A549 (cell line): Measurements from ENCODE around the gene AR. TPM values are rescaled to one million over a fixed set of nuclear protein-coding genes. Genes with fewer than 3 reads are reported as not detected.

Experiments used
- ATAC-seq, 2 experiments: fragments of 200-7000 bp in 1 of 2; fragments of >200 bp in 1 of 2; cut with Nextera tagmentation in 1 of 2; cut with Tn5 transposase in 1 of 2; 3 replicates each; pipeline versions ENCODE4 v1.8.0 to v1.9.1; 2018 to 2020; ENCODE audit warnings: mild to moderate bottlenecking in 1 of 2, moderate library complexity in 1 of 2
- CTCF ChIA-PET: fragments of 300-600 bp; sonication (Branson Sonifier 250); formaldehyde crosslinking; extraction: SDS; loops from one replicate; lab custom pipeline; 2021; ENCODE audit warnings: antibody characterized with exemption, inconsistent platforms; lab: Yijun Ruan, JAX
- POLR2A ChIA-PET: fragments of 350-600 bp; formaldehyde crosslinking; extraction: SDS; loops from one replicate; lab custom pipeline; 2021; ENCODE audit warnings: antibody characterized with exemption, inconsistent platforms; lab: Yijun Ruan, JAX
- DNase-seq, 2 experiments: peaks; one replicate each; pipeline versions ENCODE4 v3.0.0 to v3.0.0-alpha.2; 2011 to 2016; ENCODE audit warnings: low read depth in 1 of 2, low spot score in 1 of 2
- FAIRE-seq: peaks from 2 replicates; lab custom pipeline; 2011; peaks lifted over from hg19 to GRCh38; lab: Jason Lieb, UNC
- H3K27ac ChIP-seq, 2 experiments: fragments of >200 bp; sonication (Bioruptor Twin); formaldehyde crosslinking; 3 replicates each; pipeline ENCODE4 v1.5.1; 2016 to 2017
- H3K4me1 ChIP-seq: fragments of >200 bp; sonication (Bioruptor Twin); formaldehyde crosslinking; 3 replicates; pipeline ENCODE4 v1.6.1; 2016
- H3K4me2 ChIP-seq: fragments of >200 bp; sonication (Bioruptor Twin); formaldehyde crosslinking; 3 replicates; pipeline ENCODE4 v1.6.1; 2016
- H3K4me3 ChIP-seq: fragments of >200 bp; sonication (Bioruptor Twin); formaldehyde crosslinking; 3 replicates; pipeline ENCODE4 v1.5.1; 2016
- H3K9me3 ChIP-seq: fragments of >200 bp; sonication (Bioruptor Twin); formaldehyde crosslinking; 3 replicates; pipeline ENCODE4 v1.6.1; 2016
- BHLHE40 ChIP-seq: IDR thresholded peaks from 2 replicates; pipeline ENCODE4 v1.6.1; 2012; ENCODE audit warnings: low read depth, low read length, inconsistent platforms
- CBX8 ChIP-seq: fragments of 200-600 bp; sonication (generic); IDR thresholded peaks from 2 replicates; pipeline ENCODE4 v1.6.1; 2016
- CEBPB ChIP-seq, 2 experiments: fragments of >200 bp in 1 of 2; sonication (Bioruptor Twin) in 1 of 2; formaldehyde crosslinking in 1 of 2; IDR thresholded peaks; 2 replicates each; pipeline ENCODE4 v1.6.1; 2012 to 2016
- CHD4 ChIP-seq: fragments of 200-600 bp; sonication (generic); IDR thresholded peaks from 2 replicates; pipeline ENCODE4 v1.6.1; 2016; ENCODE audit warnings: antibody characterized with exemption, mild to moderate bottlenecking, borderline replicate concordance
- EHMT2 ChIP-seq: fragments of 200-600 bp; sonication (generic); IDR thresholded peaks from 2 replicates; pipeline ENCODE4 v1.6.1; 2016; ENCODE audit warnings: antibody characterized with exemption, low read depth, mild to moderate bottlenecking, moderate library complexity
- FOSB ChIP-seq: fragments of 250-450 bp; sonication (Bioruptor Pico); IDR thresholded peaks from 2 replicates; pipeline ENCODE4 v1.5.0; 2020; ENCODE audit warnings: mild to moderate bottlenecking, moderate library complexity
- HOXB13 ChIP-seq: fragments of 250-450 bp; sonication (Bioruptor Pico); IDR thresholded peaks from 2 replicates; pipeline ENCODE4 v1.5.0; 2020; ENCODE audit warnings: low read depth, mild to moderate bottlenecking, moderate library complexity
- KDM5A ChIP-seq: fragments of 200-600 bp; sonication (generic); IDR thresholded peaks from 2 replicates; pipeline ENCODE4 v1.6.1; 2016; ENCODE audit warnings: antibody characterized with exemption, mild to moderate bottlenecking
- MAFK ChIP-seq: fragments of 450-650 bp; IDR thresholded peaks from 2 replicates; pipeline ENCODE4 v1.6.1; 2014; ENCODE audit not compliant: partially characterized antibody
- MAZ ChIP-seq: fragments of 150-350 bp; IDR thresholded peaks from 2 replicates; pipeline ENCODE4 v1.6.1; 2014; ENCODE audit warnings: antibody characterized with exemption, low read depth, low read length, borderline replicate concordance
- NR3C1 ChIP-seq: fragments of >200 bp; sonication (Bioruptor Twin); formaldehyde crosslinking; IDR thresholded peaks from 3 replicates; pipeline ENCODE4 v1.6.1; 2017
- RCOR1 ChIP-seq: fragments of 150-350 bp; IDR thresholded peaks from 2 replicates; pipeline ENCODE4 v1.6.1; 2014; ENCODE audit warnings: antibody characterized with exemption, low read length, low read depth
- RNF2 ChIP-seq: fragments of 200-600 bp; sonication (generic); IDR thresholded peaks from 2 replicates; pipeline ENCODE4 v1.6.1; 2016; ENCODE audit warnings: low read depth, mild to moderate bottlenecking, antibody characterized with exemption, moderate library complexity, borderline replicate concordance
- SMC3 ChIP-seq: fragments of >200 bp; sonication (Bioruptor Twin); formaldehyde crosslinking; IDR thresholded peaks from 3 replicates; pipeline ENCODE4 v1.6.1; 2018; ENCODE audit warnings: inconsistent platforms
- SREBF2 ChIP-seq: fragments of 450-650 bp; IDR thresholded peaks from 2 replicates; pipeline ENCODE4 v1.6.1; 2014; ENCODE audit warnings: mild to moderate bottlenecking, moderate library complexity
- ZFP36 ChIP-seq: fragments of 450-650 bp; IDR thresholded peaks from 2 replicates; pipeline ENCODE4 v1.6.1; 2014; ENCODE audit warnings: borderline replicate concordance; ENCODE audit not compliant: partially characterized antibody
- ZNF302 ChIP-seq: fragments of 250-450 bp; sonication (Bioruptor Pico); IDR thresholded peaks from 2 replicates; pipeline ENCODE4 v1.9.0; 2021; ENCODE audit warnings: inconsistent platforms, mild to moderate bottlenecking, moderate library complexity
- WGBS: methylation state at CpG from one replicate; pipeline ENCODE4 v1.1.6; 2017; ENCODE audit errors: missing lambda C conversion rate; 5-methylcytosine and 5-hydroxymethylcytosine counted together
- polyA plus RNA-seq, 4 experiments: library from polyadenylated mRNA; depleted of rRNA in 3 of 4; stranded (reverse); fragments of >200 nt; fragmentation: RNase III in 1 of 4; extraction: RNeasy Plus Mini Kit Qiagen cat#74134 plus additional on column Dnase treatment in 1 of 4; gene quantifications; 2 replicates in 3 of 4; 3 replicates in 1 of 4; pipeline ENCODE4 v1.2.3, GENCODE V29; 2011 to 2017
- TF ChIP-seq, protein P1 (sequence below): IDR thresholded peaks from 2 replicates; pipeline ENCODE4 v1.6.1; 2012
- TF ChIP-seq, protein P2 (sequence below): fragments of 200-600 bp; sonication (generic); IDR thresholded peaks from 2 replicates; pipeline ENCODE4 v1.6.1; 2016; ENCODE audit warnings: antibody characterized with exemption, mild to moderate bottlenecking, moderate library complexity
- TF ChIP-seq, protein P3 (sequence below): fragments of >200 bp; sonication (Bioruptor Twin); formaldehyde crosslinking; IDR thresholded peaks from 3 replicates; pipeline ENCODE4 v1.5.1; 2016

AR gene
- polyA plus RNA-seq, 2 of the 4 experiments (the other 2 are of a cell fraction): 2.2 to 8.7 TPM

DNA sequence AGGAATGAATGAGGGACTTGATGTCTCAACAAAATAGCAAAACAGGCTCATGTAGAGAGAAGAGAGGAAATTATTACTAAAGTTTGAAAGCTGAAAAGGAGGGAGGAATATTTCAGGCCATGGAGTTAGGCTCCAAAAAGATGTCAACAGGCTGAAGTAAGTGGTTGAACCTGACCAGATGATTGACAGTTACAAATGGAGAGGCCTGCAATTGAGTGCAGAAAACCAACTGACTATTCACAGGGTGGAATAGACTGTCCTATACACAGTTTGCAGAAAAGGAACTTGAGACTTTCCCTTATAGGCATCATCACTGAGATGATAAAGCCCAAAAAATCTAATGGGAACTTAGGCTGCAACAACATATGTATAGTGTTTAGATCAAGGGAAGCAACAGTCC, 233.3 kb downstream of the AR start:
- FAIRE-seq (peak; percentile 32), ATAC-seq (no peak), DNase-seq (no peak)
- ChIA-PET POLR2A (no interaction called here), CTCF (no interaction called here)
- TF ChIP-seq CBX8 (no peak), ZFP36 (no peak), NR3C1 (no peak), MAZ (no peak), HOXB13 (CRISPR knock-in tag) (no peak), BHLHE40 (no peak), SMC3 (no peak), KDM5A (no peak), ZNF302 (CRISPR knock-in tag) (no peak), CHD4 (no peak), MAFK (no peak), CEBPB (IDR thresholded peaks at IDR 0.05) (no peak), RCOR1 (no peak), RNF2 (no peak), FOSB (CRISPR knock-in tag) (no peak)
- TF ChIP-seq, protein P1, sequence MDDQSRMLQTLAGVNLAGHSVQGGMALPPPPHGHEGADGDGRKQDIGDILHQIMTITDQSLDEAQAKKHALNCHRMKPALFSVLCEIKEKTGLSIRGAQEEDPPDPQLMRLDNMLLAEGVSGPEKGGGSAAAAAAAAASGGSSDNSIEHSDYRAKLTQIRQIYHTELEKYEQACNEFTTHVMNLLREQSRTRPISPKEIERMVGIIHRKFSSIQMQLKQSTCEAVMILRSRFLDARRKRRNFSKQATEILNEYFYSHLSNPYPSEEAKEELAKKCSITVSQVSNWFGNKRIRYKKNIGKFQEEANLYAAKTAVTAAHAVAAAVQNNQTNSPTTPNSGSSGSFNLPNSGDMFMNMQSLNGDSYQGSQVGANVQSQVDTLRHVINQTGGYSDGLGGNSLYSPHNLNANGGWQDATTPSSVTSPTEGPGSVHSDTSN: no peak
- TF ChIP-seq, protein P2, sequence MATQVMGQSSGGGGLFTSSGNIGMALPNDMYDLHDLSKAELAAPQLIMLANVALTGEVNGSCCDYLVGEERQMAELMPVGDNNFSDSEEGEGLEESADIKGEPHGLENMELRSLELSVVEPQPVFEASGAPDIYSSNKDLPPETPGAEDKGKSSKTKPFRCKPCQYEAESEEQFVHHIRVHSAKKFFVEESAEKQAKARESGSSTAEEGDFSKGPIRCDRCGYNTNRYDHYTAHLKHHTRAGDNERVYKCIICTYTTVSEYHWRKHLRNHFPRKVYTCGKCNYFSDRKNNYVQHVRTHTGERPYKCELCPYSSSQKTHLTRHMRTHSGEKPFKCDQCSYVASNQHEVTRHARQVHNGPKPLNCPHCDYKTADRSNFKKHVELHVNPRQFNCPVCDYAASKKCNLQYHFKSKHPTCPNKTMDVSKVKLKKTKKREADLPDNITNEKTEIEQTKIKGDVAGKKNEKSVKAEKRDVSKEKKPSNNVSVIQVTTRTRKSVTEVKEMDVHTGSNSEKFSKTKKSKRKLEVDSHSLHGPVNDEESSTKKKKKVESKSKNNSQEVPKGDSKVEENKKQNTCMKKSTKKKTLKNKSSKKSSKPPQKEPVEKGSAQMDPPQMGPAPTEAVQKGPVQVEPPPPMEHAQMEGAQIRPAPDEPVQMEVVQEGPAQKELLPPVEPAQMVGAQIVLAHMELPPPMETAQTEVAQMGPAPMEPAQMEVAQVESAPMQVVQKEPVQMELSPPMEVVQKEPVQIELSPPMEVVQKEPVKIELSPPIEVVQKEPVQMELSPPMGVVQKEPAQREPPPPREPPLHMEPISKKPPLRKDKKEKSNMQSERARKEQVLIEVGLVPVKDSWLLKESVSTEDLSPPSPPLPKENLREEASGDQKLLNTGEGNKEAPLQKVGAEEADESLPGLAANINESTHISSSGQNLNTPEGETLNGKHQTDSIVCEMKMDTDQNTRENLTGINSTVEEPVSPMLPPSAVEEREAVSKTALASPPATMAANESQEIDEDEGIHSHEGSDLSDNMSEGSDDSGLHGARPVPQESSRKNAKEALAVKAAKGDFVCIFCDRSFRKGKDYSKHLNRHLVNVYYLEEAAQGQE: no peak
- TF ChIP-seq, protein P3, sequence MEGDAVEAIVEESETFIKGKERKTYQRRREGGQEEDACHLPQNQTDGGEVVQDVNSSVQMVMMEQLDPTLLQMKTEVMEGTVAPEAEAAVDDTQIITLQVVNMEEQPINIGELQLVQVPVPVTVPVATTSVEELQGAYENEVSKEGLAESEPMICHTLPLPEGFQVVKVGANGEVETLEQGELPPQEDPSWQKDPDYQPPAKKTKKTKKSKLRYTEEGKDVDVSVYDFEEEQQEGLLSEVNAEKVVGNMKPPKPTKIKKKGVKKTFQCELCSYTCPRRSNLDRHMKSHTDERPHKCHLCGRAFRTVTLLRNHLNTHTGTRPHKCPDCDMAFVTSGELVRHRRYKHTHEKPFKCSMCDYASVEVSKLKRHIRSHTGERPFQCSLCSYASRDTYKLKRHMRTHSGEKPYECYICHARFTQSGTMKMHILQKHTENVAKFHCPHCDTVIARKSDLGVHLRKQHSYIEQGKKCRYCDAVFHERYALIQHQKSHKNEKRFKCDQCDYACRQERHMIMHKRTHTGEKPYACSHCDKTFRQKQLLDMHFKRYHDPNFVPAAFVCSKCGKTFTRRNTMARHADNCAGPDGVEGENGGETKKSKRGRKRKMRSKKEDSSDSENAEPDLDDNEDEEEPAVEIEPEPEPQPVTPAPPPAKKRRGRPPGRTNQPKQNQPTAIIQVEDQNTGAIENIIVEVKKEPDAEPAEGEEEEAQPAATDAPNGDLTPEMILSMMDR: no peak
- H3K4me2 ChIP-seq: no peak overlapping the region
- H3K4me3 ChIP-seq: no peak overlapping the region
- no peak overlapping the region for H3K27ac ChIP-seq
- H3K9me3 ChIP-seq: no peaks in the 10 kb centered on the region
- H3K4me1 ChIP-seq: 0 out of 3 replicates have a peak, but pooled peaks cover 8% of the 10 kb centered on the region

DNA sequence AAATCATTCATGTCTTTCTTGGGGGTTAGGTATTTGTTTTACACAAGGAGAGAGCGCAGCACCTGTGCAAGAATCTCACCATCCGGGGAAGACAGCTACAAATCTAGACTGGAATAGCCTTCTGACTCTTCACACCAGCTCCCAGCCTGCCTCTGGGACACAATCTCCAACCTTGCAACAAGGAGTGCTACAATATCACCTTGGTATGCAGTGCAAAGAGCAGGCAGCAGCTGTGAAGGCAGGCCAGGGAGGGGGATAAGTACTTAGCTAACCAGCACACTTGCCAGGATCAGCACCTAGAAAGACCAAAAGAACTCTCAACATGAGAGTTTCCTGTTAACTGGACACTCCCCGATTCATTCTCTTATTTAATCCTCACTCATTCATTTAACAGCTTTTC, 235.3 kb downstream of the AR start:
- TF ChIP-seq SREBF2: no peak
- TF ChIP-seq EHMT2: no peak
- Histone ChIP-seq H3K4me1 (0 out of 3 replicates have a peak, but pooled peaks cover 8% of the 10 kb centered on the region), H3K27ac (no peak overlapping the region), H3K4me2 (no peak overlapping the region), H3K9me3 (no peaks in the 10 kb centered on the region), H3K4me3 (no peak overlapping the region)
- 43% methylated on average over 3 of the region's 3 CpGs for WGBS
- FAIRE-seq (peak; percentile 49), DNase-seq (no peak), ATAC-seq (no peak)
- POLR2A ChIA-PET: no interaction called here
- CTCF ChIA-PET: no interaction called here
